ENCODE measurements around the gene AFAP1L2. TPM values are rescaled to one million over a fixed set of nuclear protein-coding genes. Genes with fewer than 3 reads are reported as not detected.

AFAP1L2 gene
- total RNA-seq, 1 donor from 2014 or later, result 0.98 TPM

GRCh38 chr10:114370199-114370598 is 34.1 kb downstream of the AFAP1L2 start:
- peaks cover 28% of the 10 kb centered on the region for H3K4me1 Mint-ChIP-seq (ENCODE audit: low read depth)
- peaks cover 4% of the 10 kb centered on the region for H3K27me3 Mint-ChIP-seq
- H3K9me3 Mint-ChIP-seq (ENCODE audit: low read depth), result no peaks in the 10 kb centered on the region
- no peak for TF ChIP-seq CTCF (IDR thresholded peaks at IDR 0.05; ENCODE audit: unreplicated experiment)
- no peaks in the 10 kb centered on the region for H3K36me3 Mint-ChIP-seq (ENCODE audit: insufficient read depth)
- no peak overlapping the region for H3K27ac Mint-ChIP-seq
- no peak for DNase-seq (ENCODE audit: low spot score, unreplicated experiment)
- H3K4me3 Mint-ChIP-seq (ENCODE audit: low read depth), result no peak overlapping the region

GRCh38 chr10:114368057-114368391 is 36.3 kb downstream of the AFAP1L2 start:
- H3K36me3 Mint-ChIP-seq (ENCODE audit: insufficient read depth), result no peaks in the 10 kb centered on the region
- TF ChIP-seq CTCF (IDR thresholded peaks at IDR 0.05; ENCODE audit: unreplicated experiment), result no peak
- no peak overlapping the region for H3K4me3 Mint-ChIP-seq (ENCODE audit: low read depth)
- peak overlapping the region; percentile 39 for H3K27ac Mint-ChIP-seq
- H3K9me3 Mint-ChIP-seq (ENCODE audit: low read depth), result no peaks in the 10 kb centered on the region
- DNase-seq (ENCODE audit: low spot score, unreplicated experiment), result no peak
- peaks cover 34% of the 10 kb centered on the region for H3K4me1 Mint-ChIP-seq (ENCODE audit: low read depth)
- H3K27me3 Mint-ChIP-seq, result no peaks in the 10 kb centered on the region

- Mint-ChIP-seq H3K4me1 (ENCODE audit: low read depth) (peaks cover 39% of the 10 kb centered on the region), H3K27ac (peak overlapping the region; percentile 77), H3K4me3 (ENCODE audit: low read depth) (no peak overlapping the region)
Measured at GRCh38 chr10:114367351-114368056, 36.8 kb downstream of the AFAP1L2 start.

GRCh38 chr10:114364726-114365125 is 39.6 kb downstream of the AFAP1L2 start:
- Mint-ChIP-seq H3K36me3 (ENCODE audit: insufficient read depth) (no peaks in the 10 kb centered on the region), H3K4me1 (ENCODE audit: low read depth) (peaks cover 40% of the 10 kb centered on the region), H3K27ac (no peak overlapping the region), H3K27me3 (peaks cover 8% of the 10 kb centered on the region), H3K9me3 (ENCODE audit: low read depth) (no peaks in the 10 kb centered on the region), H3K4me3 (ENCODE audit: low read depth) (no peak overlapping the region)
- no peak for TF ChIP-seq CTCF (IDR thresholded peaks at IDR 0.05; ENCODE audit: unreplicated experiment)
- no peak for DNase-seq (ENCODE audit: low spot score, unreplicated experiment)

More at GRCh38 chr10:114367351-114368056, 36.8 kb downstream of the AFAP1L2 start:
- H3K9me3 Mint-ChIP-seq (ENCODE audit: low read depth), result no peaks in the 10 kb centered on the region
- no peaks in the 10 kb centered on the region for H3K27me3 Mint-ChIP-seq
- DNase-seq (ENCODE audit: low spot score, unreplicated experiment), result no peak
- no peaks in the 10 kb centered on the region for H3K36me3 Mint-ChIP-seq (ENCODE audit: insufficient read depth)
- TF ChIP-seq CTCF (IDR thresholded peaks at IDR 0.05; ENCODE audit: unreplicated experiment), result no peak

- no peak for DNase-seq (ENCODE audit: low spot score, unreplicated experiment)
- Mint-ChIP-seq H3K27me3 (peaks cover 8% of the 10 kb centered on the region), H3K4me3 (ENCODE audit: low read depth) (no peak overlapping the region), H3K36me3 (ENCODE audit: insufficient read depth) (no peaks in the 10 kb centered on the region), H3K9me3 (ENCODE audit: low read depth) (no peaks in the 10 kb centered on the region), H3K27ac (no peak overlapping the region), H3K4me1 (ENCODE audit: low read depth) (peaks cover 40% of the 10 kb centered on the region)
- no peak for TF ChIP-seq CTCF (IDR thresholded peaks at IDR 0.05; ENCODE audit: unreplicated experiment)
Measured at GRCh38 chr10:114363745-114364454, 40.4 kb downstream of the AFAP1L2 start.

All from progenitor cell of endocrine pancreas (in vitro differentiated cells).